Gastrocnemius medialis (tissue), 4 donors: ENCODE results near the gene WIPI1. TPM values are rescaled to one million over a fixed set of nuclear protein-coding genes. Genes with fewer than 3 reads are reported as not detected.
A peak's percentile ranks its signal among the peaks of the same experiment; 100 is the strongest.

ENCODE experiments used
- ATAC-seq, 2 donors: fragments of 150-250 bp; one replicate each; pipeline ENCODE4 v1.9.1; 2016
- DNase-seq, 2 donors: peaks; one replicate each; pipeline ENCODE4 v3.0.0-alpha.2; 2019
- H3K27ac ChIP-seq, 4 donors: fragments of 200-600 bp; sonication (generic); 1 replicate in 1 of 4; 2 replicates in 3 of 4; pipeline ENCODE4 v1.5.1; 2016 to 2018; ENCODE audit warnings: mild to moderate bottlenecking in 2 of 4, moderate library complexity in 1 of 4
- H3K27me3 ChIP-seq, 3 donors: fragments of 200-600 bp; sonication (generic) in 2 of 3; 1 replicate in 1 of 3; 2 replicates in 2 of 3; pipeline versions ENCODE4 v1.5.1 to v1.6.0; 2016 to 2019; ENCODE audit warnings: mild to moderate bottlenecking in 1 of 3, moderate library complexity in 1 of 3
- H3K36me3 ChIP-seq, 2 donors: fragments of 200-600 bp; sonication (generic) in 1 of 2; one replicate each; pipeline ENCODE4 v1.5.1; 2017 to 2018
- H3K4me1 ChIP-seq, 2 donors: fragments of 200-600 bp; sonication (generic) in 1 of 2; one replicate each; pipeline ENCODE4 v1.5.1; 2016 to 2017; ENCODE audit warnings: mild to moderate bottlenecking in 2 of 2
- H3K4me3 ChIP-seq, 4 donors: fragments of 200-600 bp; sonication (generic) in 3 of 4; 1 replicate in 1 of 4; 2 replicates in 3 of 4; pipeline ENCODE4 v1.5.1; 2016 to 2019; ENCODE audit warnings: mild to moderate bottlenecking in 2 of 4
- H3K9me3 ChIP-seq, 3 donors: fragments of 200-600 bp; sonication (generic) in 2 of 3; 1 replicate in 1 of 3; 2 replicates in 2 of 3; pipeline ENCODE4 v1.5.1; 2016 to 2019
- CTCF ChIP-seq, 5 experiments: fragments of 450-650 bp in 3 of 5; fragments of 200-600 bp in 2 of 5; sonication (generic) in 2 of 5; IDR thresholded peaks in 4 of 5; conservative IDR thresholded peaks in 1 of 5; 1 replicate in 4 of 5; 2 replicates in 1 of 5; pipeline ENCODE4 v1.5.1; 2016 to 2019; ENCODE audit warnings: antibody characterized with exemption in 5 of 5, mild to moderate bottlenecking in 3 of 5, moderate library complexity in 3 of 5
- POLR2A ChIP-seq, 2 donors: fragments of 450-650 bp; IDR thresholded peaks; one replicate each; pipeline ENCODE4 v1.6.1; 2017; ENCODE audit warnings: antibody characterized with exemption in 2 of 2, mild to moderate bottlenecking in 2 of 2, moderate library complexity in 2 of 2
- in situ Hi-C, 4 donors: fragments of 200-750 bp; cut with MboI; loops; one replicate each; pipeline versions ENCODE4 v1.15.0 to v1.8.0; 2017; ENCODE audit warnings: low sequenced_read_pairs in 4 of 4
- intact Hi-C: fragments of 100-400 bp; cut with DNase I; formaldehyde crosslinking; loops from one replicate; pipeline ENCODE4 v1.15.1; 2023; ENCODE audit warnings: low total_unique reads
- total RNA-seq, 4 donors: library from RNA; depleted of rRNA; stranded (reverse); fragments of >200 nt; gene quantifications; one replicate each; pipeline versions ENCODE4 v1.1.0 to v1.2.3, GENCODE V29; 2016

The WIPI1 gene
- total RNA-seq, 4 donors from 2014 or later: 79.1 to 182 (median 92.0) TPM

GRCh38 chr17:68432086-68432864, 25.0 kb downstream of the WIPI1 start:
- no peaks in the 10 kb centered on the region for H3K27me3 ChIP-seq
- H3K4me3 ChIP-seq: no peak overlapping the region
- no peak for ATAC-seq
- H3K36me3 ChIP-seq: peaks cover 0 to 83% of the 10 kb centered on the region in 2 donors
- DNase-seq: no peak
- TF ChIP-seq CTCF (IDR thresholded peaks at IDR 0.05 in 4 of 5, conservative IDR thresholded peaks at IDR 0.05 in 1 of 5): no peak
- no peak for TF ChIP-seq POLR2A (IDR thresholded peaks at IDR 0.05)
- intact Hi-C loops (no loop called here), in situ Hi-C loops (loop anchor here in 2 of 4 donors (10.0 kb wide), 1 partner anchor 167 kb away; no protein-coding TSS in a partner anchor)
- peak overlapping the region; percentile 19 to 100 (median 62) for H3K27ac ChIP-seq
- no peaks in the 10 kb centered on the region for H3K9me3 ChIP-seq
- peaks cover 16 to 25% of the 10 kb centered on the region in 2 donors for H3K4me1 ChIP-seq

- intact Hi-C loops (no loop called here), in situ Hi-C loops (loop anchor here in 2 of 4 donors (10.0 kb wide), 1 partner anchor 167 kb away; no protein-coding TSS in a partner anchor)
- TF ChIP-seq CTCF (IDR thresholded peaks at IDR 0.05 in 4 of 5, conservative IDR thresholded peaks at IDR 0.05 in 1 of 5) (no peak), POLR2A (IDR thresholded peaks at IDR 0.05) (no peak)
- Histone ChIP-seq H3K4me1 (peaks cover 14 to 21% of the 10 kb centered on the region in 2 donors), H3K36me3 (peaks cover 0 to 89% of the 10 kb centered on the region in 2 donors), H3K27me3 (no peaks in the 10 kb centered on the region), H3K27ac (peak overlapping the region; percentile 19 to 100 (median 62)), H3K9me3 (no peaks in the 10 kb centered on the region), H3K4me3 (no peak overlapping the region)
- DNase-seq (no peak), ATAC-seq (no peak)
These were observed 25.6 kb downstream of the WIPI1 start for GRCh38 chr17:68431661-68432071.

- Histone ChIP-seq H3K4me3 (no peak overlapping the region), H3K27me3 (no peaks in the 10 kb centered on the region), H3K27ac (peak overlapping the region in 2 of 4 donors; percentile 92 to 100), H3K4me1 (peaks cover 12 to 16% of the 10 kb centered on the region in 2 donors), H3K9me3 (no peaks in the 10 kb centered on the region), H3K36me3 (peaks cover 0 to 94% of the 10 kb centered on the region in 2 donors)
- TF ChIP-seq POLR2A (IDR thresholded peaks at IDR 0.05) (no peak), CTCF (IDR thresholded peaks at IDR 0.05 in 4 of 5, conservative IDR thresholded peaks at IDR 0.05 in 1 of 5) (no peak)
- in situ Hi-C loops (loop anchor here in 2 of 4 donors (10.0 kb wide), 1 partner anchor 166 kb away; no protein-coding TSS in a partner anchor), intact Hi-C loops (no loop called here)
- DNase-seq (no peak), ATAC-seq (no peak)
These were observed 26.2 kb downstream of the WIPI1 start for GRCh38 chr17:68431045-68431608.

GRCh38 chr17:68429881-68430280, 27.4 kb downstream of the WIPI1 start:
- Histone ChIP-seq H3K4me3 (no peak overlapping the region), H3K27me3 (no peaks in the 10 kb centered on the region), H3K36me3 (peaks cover 0 to 97% of the 10 kb centered on the region in 2 donors), H3K9me3 (no peaks in the 10 kb centered on the region), H3K27ac (no peak overlapping the region), H3K4me1 (peaks cover 3 to 5% of the 10 kb centered on the region in 2 donors)
- in situ Hi-C loops: loop anchor here in 2 of 4 donors (10.0 kb wide), 1 partner anchor 165 kb away; no protein-coding TSS in a partner anchor
- intact Hi-C loops: no loop called here
- no peak for DNase-seq
- ATAC-seq: no peak
- TF ChIP-seq CTCF (IDR thresholded peaks at IDR 0.05 in 4 of 5, conservative IDR thresholded peaks at IDR 0.05 in 1 of 5): no peak
